Measurements from ENCODE around the gene HLA-E. TPM values are rescaled to one million over a fixed set of nuclear protein-coding genes. Genes with fewer than 3 reads are reported as not detected.

Gene HLA-E
- total and polyA plus RNA-seq, 2 donors (not counting 1 experiment from before 2014, with no cell fraction given), result 1,043 to 1,174 TPM

- peaks cover 0 to 55% (median 44%) of the 10 kb centered on the region in 4 experiments for H3K27me3 ChIP-seq (replicated peaks in 1 of 4; ENCODE audit: control extremely low read depth in 1 of 4, control insufficient read depth in 3 of 4, insufficient read depth in 4 of 4, low read length in 3 of 4)
- no peak for DNase-seq
- no peak overlapping the region for H3K9ac ChIP-seq (ENCODE audit: low read length)
- WGBS (ENCODE audit: insufficient coverage), result 80% methylated on average over 3 of the region's 3 CpGs
- peaks cover 0 to 12% of the 10 kb centered on the region in 2 donors for H3K4me1 ChIP-seq (ENCODE audit: control insufficient read depth in 2 of 2, insufficient read depth in 2 of 2, low read length in 2 of 2)
- no peaks in the 10 kb centered on the region for H4K20me1 ChIP-seq (ENCODE audit: control insufficient read depth, insufficient read depth, low read length, poor library complexity, severe bottlenecking)
- no peak overlapping the region for H3K27ac Mint-ChIP-seq
- no peaks in the 10 kb centered on the region for H3K79me2 ChIP-seq (ENCODE audit: control insufficient read depth, insufficient read depth, low read length)
- H3K4me3 Mint-ChIP-seq, result no peak overlapping the region
- no peaks in the 10 kb centered on the region for H3K4me1 Mint-ChIP-seq
- intact Hi-C loops (cut with micrococcal nuclease), result no loop called here
- H3K9me3 ChIP-seq (ENCODE audit: control extremely low read depth in 1 of 3, control insufficient read depth in 2 of 3, insufficient read depth in 1 of 3, low read length in 2 of 3), result no peaks in the 10 kb centered on the region
- H3K4me2 ChIP-seq (replicated peaks; ENCODE audit: low read depth, low read length, poor library complexity, severe bottlenecking), result no peak overlapping the region
- H3K9me3 Mint-ChIP-seq (ENCODE audit: insufficient read depth), result no peaks in the 10 kb centered on the region
- CTCF ChIA-PET, result interaction anchor here (1.5 kb wide), 2 partner anchors 9 to 12 kb away, joined by 3 to 7 read pairs; no protein-coding TSS in a partner anchor
- POLR2A ChIA-PET, result no interaction called here
- no peaks in the 10 kb centered on the region for H3K36me3 ChIP-seq (replicated peaks in 1 of 2; ENCODE audit: control extremely low read depth in 1 of 2, control insufficient read depth in 1 of 2, extremely low read depth in 1 of 2, insufficient read depth in 2 of 2, low read length in 1 of 2)
- H3K27me3 Mint-ChIP-seq, result peaks cover 60% of the 10 kb centered on the region
- no peak for ATAC-seq (ENCODE audit: low read depth)
- no peak overlapping the region for H3K4me3 ChIP-seq (ENCODE audit: control extremely low read depth in 1 of 5, extremely low read depth in 1 of 5, insufficient read depth in 1 of 5, low read depth in 2 of 5, low read length in 4 of 5)
- no peak overlapping the region for H2AFZ ChIP-seq (ENCODE audit: insufficient read depth, low read depth, low read length, poor library complexity, severe bottlenecking)
- H3K27ac ChIP-seq (ENCODE audit: low read length in 2 of 2), result no peak overlapping the region
- TF ChIP-seq EZH2 (IDR thresholded peaks at IDR 0.05; ENCODE audit: borderline replicate concordance, insufficient read depth, low read depth, low read length, poor library complexity, severe bottlenecking) (no peak), CTCF (IDR thresholded peaks at IDR 0.05) (no peak)
Measured at GRCh38 chr6:30441171-30441570, 48.1 kb upstream of the HLA-E start.

- H3K27me3 Mint-ChIP-seq, result peaks cover 80% of the 10 kb centered on the region
- Histone ChIP-seq H2AFZ (ENCODE audit: insufficient read depth, low read depth, low read length, poor library complexity, severe bottlenecking) (no peak overlapping the region), H3K36me3 (replicated peaks in 1 of 2; ENCODE audit: control extremely low read depth in 1 of 2, control insufficient read depth in 1 of 2, extremely low read depth in 1 of 2, insufficient read depth in 2 of 2, low read length in 1 of 2) (no peaks in the 10 kb centered on the region), H3K27me3 (replicated peaks in 1 of 4; ENCODE audit: control extremely low read depth in 1 of 4, control insufficient read depth in 3 of 4, insufficient read depth in 4 of 4, low read length in 3 of 4) (peaks cover 0 to 77% (median 66%) of the 10 kb centered on the region in 4 experiments), H3K79me2 (ENCODE audit: control insufficient read depth, insufficient read depth, low read length) (no peaks in the 10 kb centered on the region), H3K9me3 (ENCODE audit: control extremely low read depth in 1 of 3, control insufficient read depth in 2 of 3, insufficient read depth in 1 of 3, low read length in 2 of 3) (peaks cover 0 to 3% (median 0%) of the 10 kb centered on the region in 3 donors), H3K4me3 (ENCODE audit: control extremely low read depth in 1 of 5, extremely low read depth in 1 of 5, insufficient read depth in 1 of 5, low read depth in 2 of 5, low read length in 4 of 5) (no peak overlapping the region), H3K4me2 (replicated peaks; ENCODE audit: low read depth, low read length, poor library complexity, severe bottlenecking) (no peak overlapping the region), H4K20me1 (ENCODE audit: control insufficient read depth, insufficient read depth, low read length, poor library complexity, severe bottlenecking) (no peaks in the 10 kb centered on the region), H3K27ac (ENCODE audit: low read length in 2 of 2) (no peak overlapping the region), H3K4me1 (ENCODE audit: control insufficient read depth in 2 of 2, insufficient read depth in 2 of 2, low read length in 2 of 2) (peaks cover 0 to 12% of the 10 kb centered on the region in 2 donors), H3K9ac (ENCODE audit: low read length) (no peak overlapping the region)
- no peak for TF ChIP-seq CTCF (IDR thresholded peaks at IDR 0.05)
- TF ChIP-seq EZH2 (IDR thresholded peaks at IDR 0.05; ENCODE audit: borderline replicate concordance, insufficient read depth, low read depth, low read length, poor library complexity, severe bottlenecking), result no peak
- no peak for DNase-seq
- no peak overlapping the region for H3K4me3 Mint-ChIP-seq
- ATAC-seq (ENCODE audit: low read depth), result no peak
- H3K9me3 Mint-ChIP-seq (ENCODE audit: insufficient read depth), result no peaks in the 10 kb centered on the region
- 32% methylated on average over 6 of the region's 20 CpGs for WGBS (ENCODE audit: insufficient coverage)
- H3K4me1 Mint-ChIP-seq, result no peaks in the 10 kb centered on the region
- H3K27ac Mint-ChIP-seq, result no peak overlapping the region
- ChIA-PET CTCF (no interaction called here), POLR2A (no interaction called here)
- intact Hi-C loops (cut with micrococcal nuclease), result no loop called here
Measured at GRCh38 chr6:30443657-30444450, 45.5 kb upstream of the HLA-E start.

All from B cell (primary cell).